Measurements from ENCODE around the gene AXDND1. TPM values are rescaled to one million over a fixed set of nuclear protein-coding genes. Genes with fewer than 3 reads are reported as not detected.
"Not testable (repeated sequence)": the region's sequence is repeated elsewhere in the genome, so short reads cannot be mapped to it uniquely, and the experiment has no call there.

AXDND1 gene
- total RNA-seq, 4 donors from 2014 or later: 0.39 TPM; not detected in 3

- no peak for DNase-seq (ENCODE audit: low spot score in 2 of 2)
- intact Hi-C loops (cut with DNase I; ENCODE audit: low total_unique reads): loop anchor here (5.0 kb wide), 1 partner anchor 53 kb away; no protein-coding TSS in a partner anchor
- H3K4me3 ChIP-seq (ENCODE audit: low read depth, poor library complexity, severe bottlenecking): no peak overlapping the region
- 94 to 97% methylated on average over 2 of the region's 2 CpGs for WGBS, 2 donors
- no peak for TF ChIP-seq POLR2A (IDR thresholded peaks at IDR 0.05)
- TF ChIP-seq, protein P1, sequence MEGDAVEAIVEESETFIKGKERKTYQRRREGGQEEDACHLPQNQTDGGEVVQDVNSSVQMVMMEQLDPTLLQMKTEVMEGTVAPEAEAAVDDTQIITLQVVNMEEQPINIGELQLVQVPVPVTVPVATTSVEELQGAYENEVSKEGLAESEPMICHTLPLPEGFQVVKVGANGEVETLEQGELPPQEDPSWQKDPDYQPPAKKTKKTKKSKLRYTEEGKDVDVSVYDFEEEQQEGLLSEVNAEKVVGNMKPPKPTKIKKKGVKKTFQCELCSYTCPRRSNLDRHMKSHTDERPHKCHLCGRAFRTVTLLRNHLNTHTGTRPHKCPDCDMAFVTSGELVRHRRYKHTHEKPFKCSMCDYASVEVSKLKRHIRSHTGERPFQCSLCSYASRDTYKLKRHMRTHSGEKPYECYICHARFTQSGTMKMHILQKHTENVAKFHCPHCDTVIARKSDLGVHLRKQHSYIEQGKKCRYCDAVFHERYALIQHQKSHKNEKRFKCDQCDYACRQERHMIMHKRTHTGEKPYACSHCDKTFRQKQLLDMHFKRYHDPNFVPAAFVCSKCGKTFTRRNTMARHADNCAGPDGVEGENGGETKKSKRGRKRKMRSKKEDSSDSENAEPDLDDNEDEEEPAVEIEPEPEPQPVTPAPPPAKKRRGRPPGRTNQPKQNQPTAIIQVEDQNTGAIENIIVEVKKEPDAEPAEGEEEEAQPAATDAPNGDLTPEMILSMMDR (IDR thresholded peaks at IDR 0.05): no peak
Measured at GRCh38 chr1:179424610-179425009, 58.8 kb downstream of the AXDND1 start.

GRCh38 chr1:179425186-179425585 lies 59.4 kb downstream of the AXDND1 start:
- intact Hi-C loops (cut with DNase I; ENCODE audit: low total_unique reads): no loop called here
- no peak overlapping the region for H3K4me3 ChIP-seq (ENCODE audit: low read depth, poor library complexity, severe bottlenecking)
- no peak for DNase-seq (ENCODE audit: low spot score in 2 of 2)
- TF ChIP-seq, protein P1 (IDR thresholded peaks at IDR 0.05): no peak
- TF ChIP-seq POLR2A (IDR thresholded peaks at IDR 0.05): no peak

DNA sequence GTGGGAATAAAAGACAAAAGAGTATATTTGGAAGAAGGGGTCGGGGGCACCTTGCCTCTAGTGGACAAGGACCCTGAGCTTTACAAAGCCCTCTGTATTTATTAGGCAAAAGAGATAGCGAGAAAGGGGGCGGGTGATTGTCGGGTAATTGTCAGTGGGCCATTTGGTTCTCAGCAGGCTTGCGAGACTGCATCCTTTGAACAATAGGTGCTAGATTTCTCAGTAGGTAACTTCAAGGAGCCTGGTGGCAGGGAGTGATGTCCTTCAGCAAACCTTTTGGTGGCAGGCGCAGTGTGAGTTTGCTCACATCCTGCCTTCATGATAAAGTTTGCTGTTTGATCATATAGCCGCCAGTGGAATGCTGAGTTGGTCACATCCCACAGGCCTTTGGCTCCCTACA lies 71.4 kb downstream of the AXDND1 start:
- TF ChIP-seq, protein P1 (IDR thresholded peaks at IDR 0.05): no peak
- TF ChIP-seq POLR2A (IDR thresholded peaks at IDR 0.05): no peak
- intact Hi-C loops (cut with DNase I; ENCODE audit: low total_unique reads): no loop called here
- no peak for DNase-seq (ENCODE audit: low spot score in 2 of 2)
- H3K4me3 ChIP-seq (ENCODE audit: low read depth, poor library complexity, severe bottlenecking): no peak overlapping the region
- 78 to 86% methylated on average over 7 of the region's 7 CpGs for WGBS, 2 donors

GRCh38 chr1:179439646-179440045 lies 73.9 kb downstream of the AXDND1 start:
- H3K4me3 ChIP-seq (ENCODE audit: low read depth, poor library complexity, severe bottlenecking); DNase-seq (ENCODE audit: low spot score in 2 of 2); intact Hi-C loops (cut with DNase I; ENCODE audit: low total_unique reads): not testable (repeated sequence)
- 90 to 91% methylated on average over 9 of the region's 9 CpGs for WGBS, 2 donors

- intact Hi-C loops (cut with DNase I; ENCODE audit: low total_unique reads); H3K4me3 ChIP-seq (ENCODE audit: low read depth, poor library complexity, severe bottlenecking); DNase-seq (ENCODE audit: low spot score in 2 of 2): not testable (repeated sequence)
- WGBS, 2 donors: 60 to 85% methylated on average over 2 of the region's 2 CpGs
Measured at GRCh38 chr1:179440301-179440700, 74.5 kb downstream of the AXDND1 start.

DNA sequence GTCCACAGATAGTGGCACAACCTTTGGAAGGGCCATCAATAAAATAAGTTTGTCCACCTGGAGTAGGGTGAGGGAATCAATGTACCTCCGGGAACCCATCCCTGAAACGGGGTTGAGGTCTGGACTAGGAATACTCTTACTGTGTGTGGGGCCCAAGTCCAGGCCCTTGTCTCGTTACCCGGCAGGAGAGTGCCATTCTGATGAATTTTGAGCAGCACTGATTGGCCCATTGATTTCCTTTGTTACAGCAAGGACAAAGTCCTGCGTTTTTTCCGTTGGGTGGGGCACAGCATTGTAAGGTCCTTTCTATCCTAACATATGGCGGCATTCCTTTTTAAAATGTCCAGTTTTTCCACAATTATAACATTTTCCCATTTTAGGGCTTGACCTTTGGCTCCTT lies 75.2 kb downstream of the AXDND1 start:
- WGBS, 2 donors: 82 to 92% methylated on average over 7 of the region's 7 CpGs
- intact Hi-C loops (cut with DNase I; ENCODE audit: low total_unique reads): no loop called here

DNA sequence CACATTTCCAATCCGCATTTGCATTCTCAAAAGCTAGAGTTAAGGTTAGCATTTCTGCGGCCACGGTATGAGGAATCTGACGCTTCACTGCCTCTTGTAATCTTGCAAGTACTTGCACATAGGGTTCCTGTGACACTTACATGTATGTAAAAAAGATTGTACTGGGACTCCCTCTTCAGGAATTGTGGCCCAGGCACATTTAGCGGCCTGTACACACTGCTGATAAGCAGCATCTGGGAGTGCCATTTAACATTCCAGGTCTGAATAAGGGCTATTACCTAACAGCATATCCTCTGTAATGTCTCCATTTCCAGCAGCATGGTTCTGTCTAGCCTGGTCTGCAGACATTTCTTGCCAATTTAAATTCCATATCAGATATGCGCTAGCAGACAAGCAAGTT lies 75.7 kb downstream of the AXDND1 start:
- 84 to 92% methylated on average over 6 of the region's 6 CpGs for WGBS, 2 donors
- TF ChIP-seq, protein P1 (IDR thresholded peaks at IDR 0.05): no peak
- no peak for TF ChIP-seq POLR2A (IDR thresholded peaks at IDR 0.05)
- intact Hi-C loops (cut with DNase I; ENCODE audit: low total_unique reads): no loop called here
- H3K4me3 ChIP-seq (ENCODE audit: low read depth, poor library complexity, severe bottlenecking): no peak overlapping the region
- no peak for DNase-seq (ENCODE audit: low spot score in 2 of 2)

More for the DNA sequence above, 75.2 kb downstream of the AXDND1 start:
- TF ChIP-seq POLR2A (IDR thresholded peaks at IDR 0.05): no peak
- TF ChIP-seq, protein P1 (IDR thresholded peaks at IDR 0.05): no peak
- no peak for DNase-seq (ENCODE audit: low spot score in 2 of 2)
- no peak overlapping the region for H3K4me3 ChIP-seq (ENCODE audit: low read depth, poor library complexity, severe bottlenecking)

DNA sequence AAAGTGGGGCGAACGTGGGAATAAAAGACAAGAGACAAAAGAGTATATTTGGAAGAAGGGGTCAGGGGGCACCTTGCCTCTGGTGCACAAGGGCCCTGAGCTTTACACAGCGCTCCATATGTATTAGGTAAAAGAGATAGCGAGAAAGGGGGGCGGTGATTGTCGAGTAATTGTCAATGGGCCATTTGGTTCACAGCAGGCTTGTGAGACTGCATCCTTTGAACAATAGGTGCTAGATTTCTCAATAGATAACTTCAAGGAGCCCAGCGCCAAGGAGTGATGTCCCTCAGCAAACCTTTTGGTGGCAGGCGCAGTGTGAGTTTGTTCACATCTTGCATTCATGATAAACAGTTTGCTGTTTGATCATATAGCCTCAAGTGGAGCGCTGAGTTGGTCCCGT lies 77.1 kb downstream of the AXDND1 start:
- DNase-seq (ENCODE audit: low spot score in 2 of 2); intact Hi-C loops (cut with DNase I; ENCODE audit: low total_unique reads); H3K4me3 ChIP-seq (ENCODE audit: low read depth, poor library complexity, severe bottlenecking): not testable (repeated sequence)
- WGBS, 2 donors: 84 to 89% methylated on average over 10 of the region's 10 CpGs
